Measurements from ENCODE around the gene AQP1. TPM values are rescaled to one million over a fixed set of nuclear protein-coding genes. Genes with fewer than 3 reads are reported as not detected.

Gene AQP1
- total RNA-seq, 1 experiment from 2014 or later = 0.15 TPM

- Mint-ChIP-seq H3K4me3 (no peak overlapping the region), H3K27ac (no peak overlapping the region)
These were observed 30.1 kb downstream of the AQP1 start for GRCh38 chr7:30941582-30942323.

More at GRCh38 chr7:30941582-30942323, 30.1 kb downstream of the AQP1 start:
- no peak overlapping the region for H2BK12ac ChIP-seq (ENCODE audit: insufficient read length, low read depth, low read length)
- no peak overlapping the region for H4K8ac ChIP-seq (replicated peaks; ENCODE audit: insufficient read length, low read depth, low read length)
- H2AFZ ChIP-seq (ENCODE audit: low read length) = no peak overlapping the region
- no peak overlapping the region for H4K91ac ChIP-seq (ENCODE audit: insufficient read length, low read depth, low read length)
- peaks cover 0 to 8% of the 10 kb centered on the region in 2 experiments; a peak in 1 of 4 replicates for H3K4me1 Mint-ChIP-seq
- H2AK5ac ChIP-seq (ENCODE audit: insufficient read length, low read length) = no peak overlapping the region
- H3K23me2 ChIP-seq (ENCODE audit: insufficient read length, low read depth, low read length, poor library complexity, severe bottlenecking) = peaks cover 3% of the 10 kb centered on the region
- H3K79me1 ChIP-seq (ENCODE audit: insufficient read depth, low read depth, low read length, poor library complexity, severe bottlenecking) = no peaks in the 10 kb centered on the region
- H3K9ac ChIP-seq (ENCODE audit: extremely low read depth, insufficient read length, low read length) = no peak overlapping the region
- TF ChIP-seq CTCF (conservative IDR thresholded peaks at IDR 0.05) = no peak
- H3K79me2 ChIP-seq (ENCODE audit: insufficient read depth, low read length) = no peaks in the 10 kb centered on the region
- H3K27me3 Mint-ChIP-seq (ENCODE audit: low read depth) = peaks cover 38% of the 10 kb centered on the region
- no peak overlapping the region for H3T11ph ChIP-seq (ENCODE audit: low read length)
- H3K27ac ChIP-seq (ENCODE audit: insufficient read length, low read depth, low read length) = no peak overlapping the region
- H3K27me3 ChIP-seq (ENCODE audit: insufficient read depth, low read length) = no peaks in the 10 kb centered on the region; the same call in 1 of the 2 replicates
- peaks cover 8% of the 10 kb centered on the region in 2 experiments; a peak in 3 of 5 replicates for H3K9me3 Mint-ChIP-seq
- H3K14ac ChIP-seq (ENCODE audit: insufficient read depth, low read length) = no peak overlapping the region
- no peak overlapping the region for H2BK15ac ChIP-seq (ENCODE audit: low read depth, low read length)
- no peak overlapping the region for H3K18ac ChIP-seq (ENCODE audit: insufficient read length, low read depth, low read length)
- H3K4ac ChIP-seq (ENCODE audit: low read depth, low read length) = no peak overlapping the region
- no peak overlapping the region for H3K56ac ChIP-seq (ENCODE audit: insufficient read length, low read depth, low read length)
- no peak overlapping the region for H3K4me2 ChIP-seq (ENCODE audit: insufficient read depth, insufficient read length, low read length)
- no peaks in the 10 kb centered on the region for H3K4me1 ChIP-seq (ENCODE audit: insufficient read depth, low read length)
- no peak overlapping the region for H2BK20ac ChIP-seq (ENCODE audit: low read depth, low read length, poor library complexity, severe bottlenecking)
- H2BK120ac ChIP-seq (ENCODE audit: low read depth, low read length, poor library complexity, severe bottlenecking) = no peak overlapping the region
- H3K23ac ChIP-seq (ENCODE audit: insufficient read length, low read depth, low read length) = no peak overlapping the region
- no CpG with 5 or more reads among the region's 8 CpGs for WGBS (ENCODE audit: extremely low coverage, insufficient read length, low lambda C conversion rate)
- no peaks in the 10 kb centered on the region for H4K20me1 ChIP-seq (ENCODE audit: control insufficient read depth, insufficient read depth, insufficient read length)
- no peak overlapping the region for H4K5ac ChIP-seq (ENCODE audit: insufficient read length, low read depth, low read length)
- H3K36me3 Mint-ChIP-seq (ENCODE audit: insufficient read depth in 1 of 3, low read depth in 3 of 3) = peaks cover 0 to 3% (median 2%) of the 10 kb centered on the region in 3 experiments; a peak in 2 of 7 replicates
- H2BK5ac ChIP-seq (ENCODE audit: insufficient read length, low read length) = no peak overlapping the region
- no peak for DNase-seq
- no peaks in the 10 kb centered on the region for H3K9me3 ChIP-seq (ENCODE audit: control insufficient read depth, low read depth, low read length)

Measured in H9 (cell line).